SK-N-SH treated with all-trans-retinoic acid at 6 μM for 48 hours (cell line): Measurements from ENCODE around the gene U2AF2.

Source experiments
- CSDC2 ChIP-seq: fragments of 250-450 bp; sonication (Bioruptor Pico); IDR thresholded peaks from 2 replicates; pipeline ENCODE4 v1.5.0; 2020; ENCODE audit warnings: mild to moderate bottlenecking, moderate library complexity
- CSRNP3 ChIP-seq: fragments of 250-450 bp; sonication (Bioruptor Pico); IDR thresholded peaks from 2 replicates; pipeline ENCODE4 v1.5.1; 2021; ENCODE audit warnings: mild to moderate bottlenecking, moderate library complexity
- ISL1 ChIP-seq: fragments of 250-450 bp; sonication (Bioruptor Pico); IDR thresholded peaks from 2 replicates; pipeline ENCODE4 v2.1.2; 2022; ENCODE audit warnings: mild to moderate bottlenecking, moderate library complexity
- RARB ChIP-seq: fragments of 250-450 bp; sonication (Bioruptor Pico); IDR thresholded peaks from 2 replicates; pipeline ENCODE4 v1.8.0; 2021; ENCODE audit warnings: mild to moderate bottlenecking, moderate library complexity
- TSHZ2 ChIP-seq: fragments of 250-450 bp; sonication (Bioruptor Pico); IDR thresholded peaks from 2 replicates; pipeline ENCODE4 v1.5.0; 2020; ENCODE audit warnings: mild to moderate bottlenecking, moderate library complexity

DNA sequence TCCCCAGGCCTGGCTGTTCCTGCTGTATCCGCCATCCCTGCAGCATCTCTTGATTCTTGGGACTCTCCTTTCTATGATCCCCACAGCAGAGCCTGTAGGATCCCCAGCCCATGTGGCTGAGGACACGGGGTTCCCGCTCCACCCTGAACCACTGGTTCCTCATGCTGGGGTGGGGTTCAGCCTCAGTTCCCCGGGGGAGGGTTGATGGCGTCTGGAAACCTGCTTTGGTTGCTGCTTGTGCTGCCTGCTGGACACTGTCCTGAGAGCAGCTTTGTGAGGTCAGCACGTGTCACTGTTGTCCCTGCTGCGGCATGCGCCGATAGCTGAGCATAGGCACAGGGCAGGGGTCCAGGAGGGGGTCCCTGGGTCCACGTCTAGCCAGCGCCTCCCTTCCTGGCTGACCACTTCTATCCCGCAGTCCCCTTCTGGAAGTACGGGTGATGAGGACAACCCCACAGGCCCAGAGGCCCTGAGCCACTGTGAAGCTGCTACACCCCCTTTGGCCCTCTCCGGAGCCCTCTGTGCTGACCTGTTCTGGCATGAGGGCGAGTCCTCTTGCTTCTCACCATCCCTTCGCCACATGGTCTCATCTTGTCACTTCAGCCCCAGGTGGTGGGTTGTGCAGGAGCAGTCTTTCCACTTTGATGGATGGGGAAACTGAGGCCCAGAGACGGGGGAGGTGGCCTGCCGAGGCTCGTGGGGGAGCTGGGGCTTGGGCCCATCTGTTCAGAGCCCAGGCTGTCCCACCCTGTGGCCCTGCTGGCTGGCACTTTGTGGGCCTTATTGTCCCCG lies 25.7 kb downstream of the U2AF2 start:
- TF ChIP-seq CSDC2 (CRISPR knock-in tag), result no peak
- no peak for TF ChIP-seq TSHZ2
- TF ChIP-seq ISL1 (CRISPR knock-in tag), result no peak
- TF ChIP-seq RARB, result no peak
- no peak for TF ChIP-seq CSRNP3 (CRISPR knock-in tag)
